ENCODE data around the gene DUSP28.

Gene DUSP28

DNA sequence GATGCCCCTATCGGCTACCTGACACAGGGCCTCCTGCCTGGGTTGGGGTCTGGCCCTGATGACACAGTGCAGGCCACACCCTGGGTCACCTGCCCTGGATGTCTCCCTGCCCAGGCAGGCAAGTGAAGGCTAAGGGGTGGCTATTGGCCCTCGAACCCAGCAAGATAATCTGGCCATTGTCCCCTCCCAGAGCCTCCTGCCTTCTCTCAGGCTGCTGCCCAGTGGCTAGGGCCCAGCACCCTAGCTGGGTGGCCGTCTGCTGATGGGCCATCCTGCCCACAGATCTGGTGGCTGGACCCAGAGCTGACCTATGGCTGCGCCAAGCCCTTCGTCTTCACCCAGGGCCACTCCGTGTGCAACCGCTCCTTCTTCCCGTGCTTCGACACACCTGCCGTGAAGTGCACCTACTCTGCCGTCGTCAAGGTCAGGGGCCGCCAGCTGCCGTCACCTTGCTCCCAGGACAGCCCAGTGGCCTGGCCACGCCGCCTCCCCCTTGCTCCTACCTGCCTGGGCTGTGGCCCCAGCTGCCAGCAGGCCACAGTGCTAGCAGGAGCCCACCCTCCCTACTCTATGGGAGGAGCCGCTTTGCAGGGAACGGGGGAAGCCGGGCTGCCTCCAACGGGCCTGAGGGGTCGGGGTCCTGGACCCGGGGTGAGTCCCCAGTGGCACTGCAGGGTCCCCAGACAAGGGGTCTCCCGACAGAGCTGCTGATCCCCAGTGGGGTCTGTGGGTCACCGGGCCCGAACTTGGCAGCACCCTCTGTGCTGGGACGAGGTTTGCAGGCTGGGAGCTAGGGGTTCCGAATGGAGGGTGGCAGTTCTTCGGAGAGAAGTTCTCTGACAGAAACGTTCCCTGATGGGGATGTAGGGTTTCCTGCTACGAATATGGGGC is 12.2 kb downstream of the DUSP28 start:
- no peak for DNase-seq (ENCODE audit: low read depth)

DNA sequence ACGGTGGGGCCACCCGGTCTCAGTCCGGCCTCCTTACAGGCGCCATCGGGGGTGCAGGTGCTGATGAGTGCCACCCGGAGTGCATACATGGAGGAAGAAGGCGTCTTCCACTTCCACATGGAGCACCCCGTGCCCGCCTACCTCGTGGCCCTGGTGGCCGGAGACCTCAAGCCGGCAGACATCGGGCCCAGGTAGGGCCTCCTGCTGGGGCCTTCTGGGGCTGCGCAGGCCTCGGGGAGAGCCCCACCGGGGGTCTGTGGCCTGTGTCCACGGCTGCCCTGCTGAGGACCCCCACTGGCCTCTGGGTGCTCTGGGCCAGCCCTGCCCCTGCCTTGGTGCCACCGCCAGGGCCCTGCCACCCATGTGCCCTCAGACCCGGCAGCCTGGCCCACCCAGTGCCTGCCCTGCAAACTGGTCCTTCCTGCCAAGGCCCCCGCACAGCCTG is 12.9 kb downstream of the DUSP28 start:
- no peak for DNase-seq (ENCODE audit: low read depth)

DNA sequence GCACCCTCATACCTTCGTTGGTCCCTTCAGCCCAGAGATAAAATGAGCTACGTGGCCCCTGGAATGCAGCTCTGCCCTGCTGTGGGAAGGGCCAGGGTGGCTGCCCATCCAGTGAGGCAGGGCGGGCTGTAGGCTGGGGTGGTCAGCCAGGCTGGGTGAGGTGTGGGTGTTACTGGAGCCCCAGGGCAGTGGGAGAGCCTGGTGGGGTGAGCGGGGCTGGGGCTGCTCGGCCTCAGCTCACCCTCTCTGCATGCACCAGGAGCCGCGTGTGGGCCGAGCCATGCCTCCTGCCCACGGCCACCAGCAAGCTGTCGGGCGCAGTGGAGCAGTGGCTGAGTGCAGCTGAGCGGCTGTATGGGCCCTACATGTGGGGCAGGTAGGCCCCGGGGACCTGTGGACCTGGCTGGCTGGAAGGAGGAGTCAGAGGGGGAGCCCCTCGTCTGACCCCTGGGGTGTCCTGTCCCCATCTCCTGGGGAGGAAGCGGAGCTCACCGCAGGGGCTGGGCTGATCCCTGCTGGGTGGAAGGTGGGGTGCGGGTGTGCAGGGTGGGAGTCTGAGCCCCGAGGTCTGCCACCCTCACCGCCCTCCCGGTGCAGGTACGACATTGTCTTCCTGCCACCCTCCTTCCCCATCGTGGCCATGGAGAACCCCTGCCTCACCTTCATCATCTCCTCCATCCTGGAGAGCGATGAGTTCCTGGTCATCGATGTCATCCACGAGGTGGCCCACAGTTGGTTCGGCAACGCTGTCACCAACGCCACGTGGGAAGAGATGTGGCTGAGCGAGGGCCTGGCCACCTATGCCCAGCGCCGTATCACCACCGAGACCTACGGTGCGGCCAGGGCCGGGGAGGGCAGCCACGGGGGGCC is 13.6 kb downstream of the DUSP28 start:
- no peak for DNase-seq (ENCODE audit: low read depth)

DNA sequence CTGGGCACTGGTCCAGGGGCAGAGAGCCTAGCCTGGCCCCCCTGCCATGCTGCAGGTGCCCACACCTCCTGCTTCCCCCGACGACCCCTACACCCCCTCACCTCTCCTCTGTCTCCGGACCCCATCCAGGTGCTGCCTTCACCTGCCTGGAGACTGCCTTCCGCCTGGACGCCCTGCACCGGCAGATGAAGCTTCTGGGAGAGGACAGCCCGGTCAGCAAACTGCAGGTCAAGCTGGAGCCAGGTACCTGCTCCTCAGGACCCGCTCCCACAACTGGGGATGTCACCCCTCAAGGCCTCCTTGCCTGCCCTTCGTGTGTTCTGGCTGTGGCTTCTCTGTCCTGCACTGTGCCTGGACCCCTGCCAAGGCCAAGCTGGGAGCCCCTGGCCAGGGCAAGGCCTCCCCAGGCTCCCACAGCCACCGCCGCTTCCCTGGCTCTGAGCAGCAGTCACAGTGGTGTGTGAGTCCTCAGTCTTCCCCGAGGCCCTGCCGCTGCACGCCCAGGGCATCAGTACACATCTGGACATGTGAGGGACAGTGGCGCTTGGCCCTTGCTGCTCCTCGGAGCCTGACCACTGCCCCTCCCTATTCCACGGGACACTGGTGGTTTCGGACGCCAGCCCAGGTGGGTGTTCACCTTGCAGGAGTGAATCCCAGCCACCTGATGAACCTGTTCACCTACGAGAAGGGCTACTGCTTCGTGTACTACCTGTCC is 14.4 kb downstream of the DUSP28 start:
- DNase-seq (ENCODE audit: low read depth), result no peak

DNA sequence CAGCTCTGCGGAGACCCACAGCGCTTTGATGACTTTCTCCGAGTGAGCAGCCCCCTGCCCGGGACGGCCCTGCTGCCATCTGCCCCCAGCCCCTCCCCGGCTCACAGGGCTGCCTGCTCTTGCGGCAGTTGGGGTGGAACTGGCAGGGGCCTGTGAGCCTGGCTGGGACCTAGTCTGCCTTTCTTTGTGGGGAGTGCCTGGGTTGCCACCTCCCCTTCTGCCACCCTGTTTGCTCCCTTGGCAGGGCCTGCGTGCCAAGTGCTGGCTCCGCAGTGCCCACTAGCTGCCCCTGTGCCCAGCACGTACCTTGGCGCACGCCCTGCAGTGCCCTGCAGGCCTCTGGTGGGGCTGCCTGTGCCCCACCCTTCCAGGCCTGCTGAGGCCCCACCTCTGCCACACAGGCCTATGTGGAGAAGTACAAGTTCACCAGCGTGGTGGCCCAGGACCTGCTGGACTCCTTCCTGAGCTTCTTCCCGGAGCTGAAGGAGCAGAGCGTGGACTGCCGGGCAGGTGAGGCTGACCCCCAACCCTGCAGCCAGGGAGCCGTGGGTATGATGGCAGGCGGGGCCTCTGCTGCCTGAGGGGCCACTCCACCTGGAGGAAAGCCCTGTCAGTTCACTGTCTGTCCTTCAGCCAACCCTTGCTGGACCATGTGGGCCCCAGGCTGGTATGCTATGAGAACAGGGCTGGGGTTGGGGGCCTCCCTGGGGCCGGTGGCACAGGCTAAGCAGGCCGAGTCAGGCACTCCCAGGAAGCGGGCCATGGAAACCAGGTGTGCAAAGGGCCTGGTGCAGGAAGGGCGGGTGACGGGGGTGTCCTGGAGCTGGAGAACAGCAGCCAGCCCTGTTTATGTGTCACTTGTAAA is 15.2 kb downstream of the DUSP28 start:
- no peak for DNase-seq (ENCODE audit: low read depth)

DNA sequence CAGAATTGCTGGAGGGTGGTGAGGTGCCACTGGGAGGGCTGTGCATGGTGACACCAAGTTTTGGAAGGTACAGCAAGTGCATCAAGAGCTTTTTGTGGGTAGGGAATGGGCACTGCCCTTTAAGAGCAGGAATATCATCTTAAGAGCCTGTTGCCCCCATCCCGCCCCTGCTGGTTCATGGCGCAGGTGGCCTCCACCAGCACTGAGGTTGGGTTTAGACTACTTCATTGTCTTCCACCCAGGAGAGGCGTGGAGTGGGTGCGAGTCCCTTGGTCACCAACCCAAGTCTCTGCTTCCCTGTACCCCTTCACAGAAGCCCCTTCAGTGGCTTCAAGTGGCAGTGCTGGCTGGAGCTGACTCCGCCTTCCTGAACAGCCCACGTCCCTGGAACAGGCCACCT is 15.9 kb downstream of the DUSP28 start:
- no peak for DNase-seq (ENCODE audit: low read depth)

DNA sequence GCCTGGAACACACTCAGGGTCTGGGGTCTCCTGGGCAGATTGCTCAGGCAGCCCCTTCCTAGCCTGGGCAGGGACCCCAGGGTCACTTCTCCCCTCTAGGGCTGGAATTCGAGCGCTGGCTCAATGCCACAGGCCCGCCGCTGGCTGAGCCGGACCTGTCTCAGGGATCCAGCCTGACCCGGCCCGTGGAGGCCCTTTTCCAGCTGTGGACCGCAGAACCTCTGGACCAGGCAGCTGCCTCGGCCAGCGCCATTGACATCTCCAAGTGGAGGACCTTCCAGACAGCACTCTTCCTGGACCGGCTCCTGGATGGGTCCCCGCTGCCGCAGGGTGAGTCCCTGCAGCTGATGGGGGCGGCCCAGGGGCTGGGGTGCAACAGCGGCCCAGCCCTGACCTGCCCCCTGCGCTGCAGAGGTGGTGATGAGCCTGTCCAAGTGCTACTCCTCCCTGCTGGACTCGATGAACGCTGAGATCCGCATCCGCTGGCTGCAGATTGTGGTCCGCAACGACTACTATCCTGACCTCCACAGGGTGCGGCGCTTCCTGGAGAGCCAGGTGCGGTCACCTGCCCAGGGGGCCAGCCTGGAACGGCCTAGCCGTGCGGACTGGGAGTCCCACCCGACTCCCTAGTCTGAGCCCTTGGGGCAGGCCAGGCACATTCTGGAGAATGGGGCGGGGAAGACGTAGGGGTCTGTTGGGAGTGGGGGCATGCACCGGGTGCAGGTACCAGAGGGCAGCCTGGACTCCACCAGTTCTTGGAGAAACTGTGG is 16.5 kb downstream of the DUSP28 start:
- no peak for DNase-seq (ENCODE audit: low read depth)

DNA sequence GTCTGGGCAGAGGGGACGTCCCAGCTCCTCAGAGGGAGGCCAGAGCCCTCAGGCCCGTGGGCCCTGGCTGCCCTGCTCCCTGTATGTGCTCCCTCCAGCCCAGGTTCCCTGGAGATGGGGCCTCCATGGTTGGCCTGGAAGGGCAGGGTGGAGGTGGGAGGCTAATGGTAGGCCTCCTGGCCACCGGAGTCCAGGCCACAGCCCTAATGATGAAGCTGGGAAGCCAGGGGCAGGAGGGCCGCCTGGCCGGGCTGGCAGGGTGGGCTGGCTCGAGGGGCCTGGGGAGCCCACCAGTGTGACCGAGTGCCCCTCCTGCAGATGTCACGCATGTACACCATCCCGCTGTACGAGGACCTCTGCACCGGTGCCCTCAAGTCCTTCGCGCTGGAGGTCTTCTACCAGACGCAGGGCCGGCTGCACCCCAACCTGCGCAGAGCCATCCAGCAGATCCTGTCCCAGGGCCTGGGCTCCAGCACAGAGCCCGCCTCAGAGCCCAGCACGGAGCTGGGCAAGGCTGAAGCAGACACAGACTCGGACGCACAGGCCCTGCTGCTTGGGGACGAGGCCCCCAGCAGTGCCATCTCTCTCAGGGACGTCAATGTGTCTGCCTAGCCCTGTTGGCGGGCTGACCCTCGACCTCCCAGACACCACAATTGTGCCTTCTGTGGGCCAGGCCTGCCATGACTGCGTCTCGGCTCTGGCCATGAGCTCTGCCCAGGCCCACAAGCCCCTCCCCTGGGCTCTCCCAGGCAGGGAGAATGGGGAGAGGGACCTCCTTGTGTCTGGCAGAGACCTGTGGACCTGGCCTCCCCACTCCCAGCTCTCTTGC is 17.3 kb downstream of the DUSP28 start:
- DNase-seq (ENCODE audit: low read depth), result no peak

DNA sequence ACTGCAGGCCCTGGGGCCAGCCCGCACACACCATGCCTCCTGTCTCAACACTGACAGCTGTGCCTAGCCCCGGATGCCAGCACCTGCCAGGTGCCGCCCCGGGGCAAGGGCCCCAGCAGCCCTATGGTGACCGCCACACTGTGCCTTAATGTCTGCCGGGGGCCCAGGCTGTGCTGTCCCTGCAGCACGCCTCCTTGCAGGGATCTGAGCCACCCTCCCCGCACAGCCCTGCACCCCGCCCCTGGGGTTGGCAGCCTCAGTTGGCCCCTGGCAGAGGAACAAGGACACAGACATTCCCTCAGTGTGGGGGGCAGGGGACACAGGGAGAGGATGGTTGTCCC is 17.9 kb downstream of the DUSP28 start:
- no peak for DNase-seq (ENCODE audit: low read depth)

DNA sequence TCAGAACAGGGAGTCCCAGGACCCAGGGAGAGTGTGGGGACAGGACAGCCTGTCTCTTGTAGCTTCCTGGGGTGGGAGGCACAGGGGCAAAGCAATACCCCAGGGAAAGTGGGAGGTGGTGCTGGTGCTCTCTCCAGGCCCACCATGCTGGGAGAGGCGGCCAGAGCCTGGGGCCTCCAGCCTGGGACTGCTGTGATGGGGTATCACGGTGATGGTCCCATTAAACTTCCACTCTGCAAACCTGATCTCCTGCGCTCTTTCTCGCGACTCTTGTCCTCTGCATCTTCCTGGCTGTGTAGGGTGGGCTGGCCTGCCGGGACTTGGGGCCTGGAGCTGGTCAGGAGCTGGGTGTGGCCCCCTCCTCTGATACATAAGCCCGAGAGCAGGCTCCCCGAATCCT is 18.3 kb downstream of the DUSP28 start:
- no peak for DNase-seq (ENCODE audit: low read depth)

DNA sequence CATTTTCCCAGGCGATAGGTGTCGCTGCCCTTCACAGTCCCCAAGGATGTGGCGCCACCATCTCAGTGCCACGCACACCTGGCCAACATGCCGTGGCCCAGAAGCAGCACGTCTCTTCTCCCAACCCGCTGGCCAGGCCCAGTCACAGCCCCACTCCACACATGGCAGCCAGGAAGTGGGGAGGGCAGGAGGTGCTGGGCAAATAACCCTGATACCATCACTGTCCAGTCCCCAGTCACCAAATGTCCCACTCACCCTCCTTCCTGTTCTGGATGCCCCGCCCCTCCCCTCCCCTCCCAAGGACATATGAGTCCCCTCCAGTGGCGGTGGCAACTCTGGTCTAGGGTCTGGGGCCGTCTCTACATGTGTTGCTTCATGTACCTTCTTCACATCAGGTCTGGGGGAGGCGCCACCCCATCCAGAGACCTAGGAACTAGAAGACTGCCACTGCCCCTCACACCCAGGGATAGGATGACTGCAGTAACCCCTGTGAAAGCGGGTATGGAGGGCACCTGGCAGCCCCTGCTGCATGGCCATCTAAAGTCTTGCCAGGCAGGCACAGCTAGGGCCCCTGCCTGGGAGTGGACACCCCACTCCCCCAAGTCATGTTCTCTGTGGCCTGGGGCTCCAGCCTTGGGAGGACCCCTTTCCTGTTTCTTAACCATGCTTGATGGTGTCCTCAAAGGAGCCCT is 19.1 kb downstream of the DUSP28 start:
- DNase-seq (ENCODE audit: low read depth), result no peak

DNA sequence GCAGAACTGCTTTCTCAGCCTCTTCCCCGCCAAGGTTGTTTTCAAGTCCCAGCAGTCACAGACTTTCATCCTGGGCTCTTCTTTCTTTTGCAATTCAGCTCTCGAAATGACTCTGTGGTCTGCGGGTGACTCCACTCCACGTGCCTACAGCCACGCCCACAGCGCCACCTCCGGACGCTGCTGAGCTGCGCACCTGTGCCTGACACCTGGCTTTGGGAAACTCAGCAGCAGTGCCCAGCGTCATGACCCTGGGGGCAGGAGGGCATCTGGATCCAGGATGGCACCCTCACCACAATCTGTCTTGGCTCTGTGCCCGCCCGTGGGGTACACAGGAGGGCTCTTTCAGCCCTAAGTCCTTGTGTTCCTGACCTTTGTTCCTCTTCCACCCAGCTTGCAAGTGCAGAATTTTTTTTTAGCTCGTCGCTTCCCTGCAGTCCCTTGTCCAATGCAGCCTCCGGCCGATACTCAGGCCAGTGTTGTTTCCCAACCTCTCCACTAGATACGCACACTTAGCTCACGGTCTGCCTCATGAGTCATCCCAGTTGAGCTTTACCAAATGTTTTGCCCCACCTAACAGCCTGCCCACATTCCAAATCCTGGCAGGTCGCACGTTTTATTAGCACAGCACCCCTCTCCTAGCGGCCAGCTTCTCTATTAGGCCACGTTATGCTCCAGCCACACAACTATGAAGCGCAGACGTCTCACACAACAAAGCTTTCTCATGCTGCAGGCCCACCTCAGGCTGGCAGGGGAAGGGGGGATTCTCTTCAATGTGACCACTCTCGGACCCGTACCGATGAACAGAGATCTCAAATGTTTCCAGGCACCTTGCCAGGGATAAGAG is 19.8 kb downstream of the DUSP28 start:
- peak; percentile 63 for DNase-seq (ENCODE audit: low read depth)

DNA sequence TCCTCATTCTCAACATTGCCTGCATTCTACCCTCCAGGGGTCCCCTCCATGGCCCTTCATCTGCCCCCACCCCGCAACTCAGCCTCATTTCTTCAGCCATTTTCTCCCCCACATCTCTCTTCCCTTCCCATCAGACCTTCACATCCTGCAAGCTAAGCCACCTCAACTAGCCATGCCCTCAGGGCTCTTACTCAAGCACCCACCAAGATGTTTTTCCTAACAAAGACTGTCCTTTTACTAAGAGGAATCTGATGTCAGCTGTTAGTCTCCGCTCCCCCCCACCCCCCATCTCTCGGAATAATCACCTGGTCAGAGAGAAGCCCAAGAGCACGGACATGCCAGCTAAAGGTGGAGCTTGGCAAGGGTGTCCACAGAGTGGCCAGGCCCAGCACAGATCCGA is 21.7 kb downstream of the DUSP28 start:
- no peak for DNase-seq (ENCODE audit: low read depth)

DNA sequence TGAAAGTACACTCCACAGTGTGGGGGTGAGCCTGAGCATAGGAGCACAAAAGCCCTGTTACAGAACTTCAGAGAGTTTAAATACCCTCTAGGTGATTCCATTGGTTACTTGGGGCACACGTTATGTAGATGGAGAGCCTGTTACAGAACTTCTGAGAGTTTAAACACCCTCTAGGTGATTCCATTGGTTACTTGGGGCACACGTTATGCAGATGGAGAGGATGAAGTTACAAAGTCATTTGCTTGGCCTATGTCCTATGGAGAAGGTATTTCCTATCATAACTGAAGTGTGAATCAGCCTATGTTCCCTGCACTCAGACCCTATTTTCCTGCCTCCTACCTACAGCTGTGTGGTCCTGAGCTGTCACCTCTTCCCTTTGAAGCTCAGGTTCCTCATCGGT is 22.6 kb downstream of the DUSP28 start:
- no peak for DNase-seq (ENCODE audit: low read depth)

DNA sequence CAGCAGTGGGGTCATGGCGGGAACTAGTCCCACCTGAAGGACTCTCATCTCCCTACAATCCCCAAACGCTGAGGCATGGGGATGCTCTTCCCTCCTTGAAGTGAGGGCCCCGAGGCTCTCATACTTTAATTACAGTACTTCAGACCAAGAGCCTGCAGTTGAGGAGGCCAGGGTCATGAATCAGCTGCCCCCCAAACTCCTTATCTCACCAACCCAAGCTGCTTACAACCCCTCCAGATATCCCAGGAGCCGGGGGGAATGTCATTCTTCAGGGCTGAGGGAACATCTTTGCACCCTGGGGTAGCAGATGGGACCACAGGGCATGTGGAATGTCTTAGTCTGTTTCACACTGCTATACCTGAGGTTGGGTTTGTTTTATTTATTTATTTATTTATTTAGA is 23.6 kb downstream of the DUSP28 start:
- DNase-seq (ENCODE audit: low read depth), result no peak

DNA sequence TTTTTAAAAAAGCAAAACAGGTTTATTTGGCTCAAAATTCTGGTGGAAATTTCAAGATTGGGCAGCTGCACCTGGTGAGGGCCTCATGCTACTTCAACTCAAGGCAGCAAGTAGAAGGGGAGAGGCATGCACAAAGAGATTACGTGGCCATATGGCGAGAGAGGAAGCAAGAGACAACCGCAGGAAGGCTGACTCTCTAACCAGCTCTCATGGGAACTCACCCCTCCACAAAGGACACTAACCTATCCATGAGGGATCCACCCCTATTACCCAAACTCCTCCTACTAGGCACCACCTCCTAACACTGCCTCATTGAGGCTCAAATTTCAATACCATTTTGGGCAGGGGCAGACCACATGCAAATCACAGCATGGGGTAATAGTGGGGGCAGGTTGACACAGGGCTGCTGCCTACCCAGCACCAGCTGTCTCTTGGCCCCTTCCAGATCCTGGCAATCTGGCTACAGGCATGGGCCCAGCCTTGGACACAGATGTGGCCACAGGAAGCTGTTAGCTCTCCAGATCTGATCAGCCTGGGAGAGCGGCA is 24.4 kb downstream of the DUSP28 start:
- DNase-seq (ENCODE audit: low read depth), result no peak

DNA sequence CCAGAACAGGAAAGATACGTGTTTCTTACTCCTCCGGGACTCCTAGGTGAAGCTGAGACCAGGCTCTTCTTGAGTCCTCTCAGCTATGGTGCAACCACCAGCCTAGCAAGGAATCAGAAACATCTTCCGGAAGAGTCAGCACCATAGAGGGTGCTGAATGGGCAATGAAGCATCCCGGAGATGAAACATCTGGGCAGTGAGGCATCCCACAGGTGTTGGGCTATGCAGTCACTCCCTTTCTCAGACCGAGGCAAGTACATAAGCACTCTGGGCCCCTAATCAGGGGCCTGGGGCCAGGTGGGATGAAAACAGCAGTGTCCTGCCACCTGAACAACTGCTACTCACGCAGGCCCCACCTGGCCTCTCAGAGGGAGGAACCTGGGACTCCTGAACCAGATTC is 24.9 kb downstream of the DUSP28 start:
- DNase-seq (ENCODE audit: low read depth), result no peak

DNA sequence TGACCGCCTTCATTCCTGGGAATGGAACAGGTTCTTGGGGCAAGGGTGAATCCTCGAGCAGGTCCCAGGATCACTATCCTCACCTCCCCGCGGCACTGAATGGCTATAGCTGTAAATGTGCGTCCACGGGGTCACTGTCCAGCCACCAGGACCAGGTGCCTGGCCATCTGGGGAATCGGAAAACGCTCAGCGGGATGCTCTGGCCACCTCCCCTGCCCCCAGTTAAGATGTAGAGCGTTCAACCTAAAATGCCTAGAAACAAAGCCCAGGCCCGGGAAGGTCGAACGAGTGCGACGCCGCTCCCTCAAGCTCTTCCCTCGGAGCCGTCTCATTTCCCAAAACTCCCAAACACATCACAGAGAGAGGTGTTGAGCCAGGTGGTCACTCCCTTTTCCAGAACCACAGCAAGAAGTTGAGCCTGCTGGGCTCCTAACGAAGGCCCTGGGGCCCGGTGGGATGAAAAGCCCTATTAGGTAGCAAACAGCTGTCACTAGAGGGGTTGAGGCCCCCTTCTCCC is 25.6 kb downstream of the DUSP28 start:
- DNase-seq (ENCODE audit: low read depth), result no peak
